Transverse colon (tissue), 4 donors: ENCODE data around the gene SERPINB5. TPM values are rescaled to one million over a fixed set of nuclear protein-coding genes. Genes with fewer than 3 reads are reported as not detected.

Source experiments
- DNase-seq: peaks from one replicate; pipeline ENCODE4 v3.0.0-alpha.2; 2019
- H3K27ac ChIP-seq, 4 donors: fragments of 200-600 bp; sonication (generic); 2 replicates each; pipeline ENCODE4 v1.5.1; 2016 to 2018; ENCODE audit warnings: inconsistent platforms in 4 of 4
- H3K27me3 ChIP-seq: fragments of 200-600 bp; sonication (generic); 2 replicates; pipeline ENCODE4 v1.5.1; 2017; ENCODE audit warnings: inconsistent platforms
- H3K36me3 ChIP-seq, 4 donors: fragments of 200-600 bp; sonication (generic); 2 replicates each; pipeline ENCODE4 v1.5.1; 2017 to 2019; ENCODE audit warnings: inconsistent platforms in 4 of 4
- H3K4me1 ChIP-seq, 4 donors: fragments of 200-600 bp; sonication (generic); 2 replicates each; pipeline ENCODE4 v1.5.1; 2017 to 2020; ENCODE audit warnings: inconsistent platforms in 4 of 4
- H3K4me3 ChIP-seq, 4 donors: fragments of 200-600 bp; sonication (generic); 1 replicate in 1 of 4; 2 replicates in 3 of 4; pipeline versions ENCODE4 v1.5.1 to v1.6.1; 2017 to 2019; ENCODE audit warnings: inconsistent platforms in 4 of 4
- H3K9me3 ChIP-seq, 2 donors: fragments of 200-600 bp; sonication (generic); 2 replicates each; pipeline ENCODE4 v1.5.1; 2017 to 2019; ENCODE audit warnings: inconsistent platforms in 2 of 2
- CTCF ChIP-seq, 5 experiments: fragments of 200-600 bp in 3 of 5; fragments of 450-650 bp in 2 of 5; sonication (generic) in 3 of 5; IDR thresholded peaks; 1 replicate in 2 of 5; 2 replicates in 3 of 5; pipeline ENCODE4 v1.5.1; 2016 to 2017; ENCODE audit warnings: antibody characterized with exemption in 5 of 5, inconsistent platforms in 3 of 5, mild to moderate bottlenecking in 2 of 5, moderate library complexity in 1 of 5
- EP300 ChIP-seq: sonication (generic); formaldehyde crosslinking; IDR thresholded peaks from one replicate; pipeline ENCODE4 v1.6.1; 2017; ENCODE audit warnings: antibody characterized with exemption, low read depth
- POLR2A ChIP-seq: fragments of 450-650 bp; IDR thresholded peaks from one replicate; pipeline ENCODE4 v1.6.1; 2016; ENCODE audit warnings: antibody characterized with exemption, mild to moderate bottlenecking, moderate library complexity
- POLR2AphosphoS5 ChIP-seq, 3 donors: sonication (generic); formaldehyde crosslinking; IDR thresholded peaks; one replicate each; pipeline ENCODE4 v1.6.1; 2016; ENCODE audit warnings: antibody characterized with exemption in 3 of 3
- WGBS, 2 donors: methylation state at CpG; one replicate each; pipeline ENCODE4 v1.1.5; 2018; ENCODE audit warnings: low coverage in 1 of 2; 5-methylcytosine and 5-hydroxymethylcytosine counted together
- in situ Hi-C, 4 donors: fragments of 200-750 bp; cut with MboI; loops; one replicate each; pipeline versions ENCODE4 v1.15.0 to v1.15.1; 2017; ENCODE audit warnings: low sequenced_read_pairs in 3 of 4, low pct_ligation_motif_present in 1 of 4, low pct_unique_long_range_greater_than_20kb in 1 of 4
- intact Hi-C: fragments of 100-400 bp; cut with DNase I; formaldehyde crosslinking; loops from one replicate; pipeline ENCODE4 v1.15.1; 2023; ENCODE audit warnings: low total_unique reads
- total RNA-seq, 4 donors: library from RNA; depleted of rRNA; stranded (reverse); fragments of >200 nt; gene quantifications; one replicate each; pipeline ENCODE4 v1.1.0, GENCODE V29; 2016

Gene SERPINB5
- total RNA-seq, 4 donors from 2014 or later, result 0.79 to 3.6 (median 1.2) TPM

DNA sequence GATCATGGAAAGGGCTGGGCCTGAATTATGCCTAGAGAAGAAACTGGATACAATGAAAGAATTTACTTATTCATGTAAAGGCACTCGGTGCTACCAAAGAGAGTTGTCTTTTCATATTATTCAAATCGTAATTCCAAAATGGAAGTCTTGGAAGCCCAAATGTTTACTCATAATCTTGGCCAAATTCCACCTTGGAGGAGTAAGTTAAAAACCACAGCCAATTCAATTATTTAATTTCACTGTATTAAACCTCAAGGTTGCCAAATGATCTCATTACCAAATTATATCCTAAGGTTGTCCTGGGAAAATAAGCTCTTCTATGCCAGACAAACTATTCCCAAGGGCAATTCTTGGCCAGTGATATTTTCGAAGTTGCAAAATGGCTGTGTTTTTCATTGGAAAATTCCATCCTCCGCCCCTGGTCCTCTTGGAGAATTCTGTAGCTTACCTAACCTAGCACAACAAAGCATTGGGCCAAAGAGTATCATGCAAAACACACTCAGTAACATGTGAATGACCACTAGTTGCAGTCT, 43.4 kb upstream of the SERPINB5 start:
- H3K4me1 ChIP-seq, result no peaks in the 10 kb centered on the region
- TF ChIP-seq CTCF (IDR thresholded peaks at IDR 0.05) (no peak), POLR2A (no peak), EP300 (no peak), POLR2AphosphoS5 (IDR thresholded peaks at IDR 0.05) (no peak)
- H3K4me3 ChIP-seq, result no peak overlapping the region
- no peaks in the 10 kb centered on the region for H3K27me3 ChIP-seq
- intact Hi-C loops, result no loop called here
- no peaks in the 10 kb centered on the region for H3K9me3 ChIP-seq
- in situ Hi-C loops, result loop anchor here (5.0 to 25.0 kb wide), 8 partner anchors 89 to 721 kb away; partner anchors contain the start of gene PHLPP1 (in 1 of the 4)
- no peak overlapping the region for H3K27ac ChIP-seq
- H3K36me3 ChIP-seq, result no peaks in the 10 kb centered on the region
- no peak for DNase-seq
- WGBS, 2 donors, result 54 to 64% methylated on average over 4 of the region's 4 CpGs

DNA sequence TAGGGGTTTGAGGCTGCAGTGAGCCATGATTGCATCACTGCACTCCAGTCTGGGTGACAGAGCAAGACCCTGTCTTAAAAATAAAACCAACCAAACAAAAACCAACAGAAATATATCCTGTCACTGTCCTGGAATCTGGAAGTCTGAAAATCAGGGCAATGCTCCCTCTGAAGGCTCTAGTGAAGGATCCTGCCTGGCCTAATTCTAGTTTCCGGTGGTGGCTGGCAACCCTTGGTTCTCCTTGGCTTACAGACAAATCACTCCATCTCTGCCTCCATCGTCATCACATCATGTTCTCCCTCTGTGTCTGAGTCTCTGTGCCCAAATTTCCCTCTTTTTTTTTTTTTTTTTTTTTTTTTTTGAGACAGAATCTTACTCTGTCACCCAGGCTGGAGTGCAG, 38.6 kb upstream of the SERPINB5 start:
- no peaks in the 10 kb centered on the region for H3K36me3 ChIP-seq
- no peak overlapping the region for H3K27ac ChIP-seq
- H3K27me3 ChIP-seq, result no peaks in the 10 kb centered on the region
- WGBS, 2 donors, result 79 to 88% methylated on average over 2 of the region's 2 CpGs
- no peak for DNase-seq
- TF ChIP-seq POLR2AphosphoS5 (IDR thresholded peaks at IDR 0.05), result no peak
- no peak for TF ChIP-seq CTCF (IDR thresholded peaks at IDR 0.05)
- TF ChIP-seq EP300, result no peak
- in situ Hi-C loops, result loop anchor here (5.0 to 25.0 kb wide), 8 partner anchors 93 to 726 kb away; partner anchors contain the start of gene PHLPP1 (in 1 of the 4)
- H3K9me3 ChIP-seq, result no peaks in the 10 kb centered on the region
- no peak overlapping the region for H3K4me3 ChIP-seq
- intact Hi-C loops, result no loop called here
- peaks cover 0 to 7% (median 4%) of the 10 kb centered on the region in 4 donors for H3K4me1 ChIP-seq

- Histone ChIP-seq H3K9me3 (no peaks in the 10 kb centered on the region), H3K4me1 (peaks cover 0 to 9% (median 4%) of the 10 kb centered on the region in 4 donors), H3K4me3 (no peak overlapping the region), H3K36me3 (no peaks in the 10 kb centered on the region), H3K27ac (no peak overlapping the region), H3K27me3 (no peaks in the 10 kb centered on the region)
- TF ChIP-seq POLR2A, result no peak
- no peak for TF ChIP-seq EP300
- TF ChIP-seq CTCF (IDR thresholded peaks at IDR 0.05), result peak; percentile 74 to 83 (median 79)
- no peak for TF ChIP-seq POLR2AphosphoS5 (IDR thresholded peaks at IDR 0.05)
- DNase-seq, result peak; percentile 52
- intact Hi-C loops (no loop called here), in situ Hi-C loops (loop anchor here (5.0 to 25.0 kb wide), 8 partner anchors 95 to 727 kb away; partner anchors contain the start of gene PHLPP1 (in 1 of the 4))
- WGBS, 2 donors, result 4 to 8% methylated on average over 5 to 6 of the region's 6 CpGs
These were observed 37.4 kb upstream of the SERPINB5 start for GRCh38 chr18:63439334-63439733.

GRCh38 chr18:63440219-63440618, 36.5 kb upstream of the SERPINB5 start:
- H3K27me3 ChIP-seq, result no peaks in the 10 kb centered on the region
- H3K4me3 ChIP-seq, result no peak overlapping the region
- no peak for TF ChIP-seq POLR2AphosphoS5 (IDR thresholded peaks at IDR 0.05)
- no peak for TF ChIP-seq EP300
- TF ChIP-seq POLR2A, result no peak
- TF ChIP-seq CTCF (IDR thresholded peaks at IDR 0.05), result no peak
- WGBS, 2 donors, result 20 to 47% methylated on average over 1 of the region's 1 CpG
- no peak overlapping the region for H3K27ac ChIP-seq
- H3K9me3 ChIP-seq, result no peaks in the 10 kb centered on the region
- in situ Hi-C loops (loop anchor here (25.0 kb wide), 4 partner anchors 103 to 728 kb away; partner anchors contain the start of gene PHLPP1 (in 1 of the 4)), intact Hi-C loops (loop anchor here (10.0 kb wide), 1 partner anchor 425 kb away; no protein-coding TSS in a partner anchor)
- no peak for DNase-seq
- no peaks in the 10 kb centered on the region for H3K36me3 ChIP-seq
- peaks cover 3 to 18% (median 5%) of the 10 kb centered on the region in 4 donors for H3K4me1 ChIP-seq
